K562 (cell line): ENCODE data around the gene PNPLA7.

Source experiments
- ARHGAP35 ChIP-seq: fragments of 450-650 bp; IDR thresholded peaks from 2 replicates; pipeline ENCODE4 v1.6.1; 2018; ENCODE audit not compliant: partially characterized antibody
- MGA ChIP-seq: fragments of 450-650 bp; IDR thresholded peaks from 2 replicates; pipeline ENCODE4 v1.6.1; 2016; ENCODE audit warnings: mild to moderate bottlenecking, moderate library complexity
- REST ChIP-seq, 2 experiments: fragments of 450-650 bp; formaldehyde crosslinking in 1 of 2; IDR thresholded peaks; 2 replicates each; pipeline versions ENCODE4 v1.4.0 to v1.6.1; 2014 to 2020; ENCODE audit warnings: mild to moderate bottlenecking in 2 of 2, borderline replicate concordance in 1 of 2, low read depth in 1 of 2
- SREBF1 ChIP-seq: fragments of 150-350 bp; IDR thresholded peaks from 2 replicates; pipeline ENCODE4 v1.6.1; 2014; ENCODE audit warnings: antibody characterized with exemption, low read depth, low read length, borderline replicate concordance
- SUPT5H ChIP-seq: fragments of 450-650 bp; IDR thresholded peaks from 2 replicates; pipeline ENCODE4 v1.6.1; 2016
- TCF15 ChIP-seq: fragments of 250-450 bp; sonication (Bioruptor Pico); IDR thresholded peaks from 2 replicates; pipeline ENCODE4 v1.8.0; 2022; ENCODE audit warnings: moderate library complexity, mild to moderate bottlenecking, inconsistent platforms
- TCFL5 ChIP-seq: fragments of 250-450 bp; sonication (Bioruptor Pico); conservative IDR thresholded peaks from 2 replicates; pipeline ENCODE4 v1.6.1; 2021; ENCODE audit warnings: mild to moderate bottlenecking, moderate library complexity, matching md5 sums
- USF2 ChIP-seq: sonication (generic); formaldehyde crosslinking; IDR thresholded peaks from 2 replicates; pipeline ENCODE4 v1.5.0; 2020; ENCODE audit warnings: missing genetic modification reagents

- peak; percentile 71 for TF ChIP-seq MGA
- no peak for TF ChIP-seq USF2 (CRISPR knock-in tag)
- no peak for TF ChIP-seq ARHGAP35
- TF ChIP-seq TCFL5 (CRISPR knock-in tag) = no peak
- TF ChIP-seq SUPT5H = no peak
- TF ChIP-seq REST (IDR thresholded peaks at IDR 0.05; ENCODE audit: borderline replicate concordance) = no peak
- TF ChIP-seq REST (CRISPR knock-in tag; IDR thresholded peaks at IDR 0.05; ENCODE audit: low read depth) = no peak
- TF ChIP-seq TCF15 (CRISPR knock-in tag) = no peak
- no peak for TF ChIP-seq SREBF1
Observed at GRCh38 chr9:137492464-137493363, 57.5 kb downstream of the PNPLA7 start.
